H9 (cell line): ENCODE results near the gene TEX19. TPM values are rescaled to one million over a fixed set of nuclear protein-coding genes. Genes with fewer than 3 reads are reported as not detected.

ENCODE experiments used
- DNase-seq: peaks from one replicate; pipeline ENCODE4 v3.0.0-alpha.2; 2017
- H2AFZ ChIP-seq: one replicate; pipeline ENCODE4 v1.6.1; 2013; ENCODE audit warnings: mild to moderate bottlenecking, low read length, control low read depth, moderate library complexity
- H2AK5ac ChIP-seq: 2 replicates; pipeline ENCODE4 v1.6.1; 2013; ENCODE audit warnings: low read length, control low read depth, mixed read lengths; ENCODE audit not compliant: insufficient read length
- H2BK120ac ChIP-seq: one replicate; pipeline ENCODE4 v1.6.1; 2013; ENCODE audit warnings: low read depth, mild to moderate bottlenecking, low read length, control low read depth, inconsistent platforms; ENCODE audit not compliant: poor library complexity, severe bottlenecking
- H2BK12ac ChIP-seq: 2 replicates; pipeline ENCODE4 v1.6.1; 2013; ENCODE audit warnings: low read length, control low read depth, mixed read lengths, low read depth; ENCODE audit not compliant: insufficient read length
- H2BK15ac ChIP-seq: 2 replicates; pipeline ENCODE4 v1.6.1; 2013; ENCODE audit warnings: low read depth, low read length, control low read depth
- H2BK20ac ChIP-seq: one replicate; pipeline ENCODE4 v1.6.1; 2013; ENCODE audit warnings: low read depth, mild to moderate bottlenecking, low read length, control low read depth, inconsistent platforms; ENCODE audit not compliant: poor library complexity, severe bottlenecking
- H2BK5ac ChIP-seq: 2 replicates; pipeline ENCODE4 v1.6.1; 2013; ENCODE audit warnings: low read length, control low read depth, mixed read lengths; ENCODE audit not compliant: insufficient read length
- H3K14ac ChIP-seq: 2 replicates; pipeline ENCODE4 v1.6.1; 2013; ENCODE audit warnings: low read length, control low read depth; ENCODE audit not compliant: insufficient read depth
- H3K18ac ChIP-seq: 2 replicates; pipeline ENCODE4 v1.6.1; 2013; ENCODE audit warnings: low read depth, mild to moderate bottlenecking, mixed read lengths, low read length, control low read depth; ENCODE audit not compliant: insufficient read length
- H3K23ac ChIP-seq: 2 replicates; pipeline ENCODE4 v1.6.1; 2013; ENCODE audit warnings: low read length, control low read depth, mixed read lengths, low read depth; ENCODE audit not compliant: insufficient read length
- H3K23me2 ChIP-seq: 2 replicates; pipeline ENCODE4 v1.6.1; 2013; ENCODE audit warnings: low read depth, mild to moderate bottlenecking, mixed read lengths, low read length, control low read depth; ENCODE audit not compliant: insufficient read length, poor library complexity, severe bottlenecking
- H3K27ac ChIP-seq: 2 replicates; pipeline ENCODE4 v1.5.1; 2013; ENCODE audit warnings: low read length, control low read depth, mixed read lengths, low read depth; ENCODE audit not compliant: insufficient read length
- H3K27me3 ChIP-seq: 2 replicates; pipeline ENCODE4 v1.6.1; 2013; ENCODE audit warnings: low read length, control low read depth, inconsistent platforms; ENCODE audit not compliant: insufficient read depth
- H3K4ac ChIP-seq: 2 replicates; pipeline ENCODE4 v1.6.1; 2013; ENCODE audit warnings: low read depth, mild to moderate bottlenecking, control low read depth, inconsistent platforms, low read length, moderate library complexity
- H3K4me1 ChIP-seq: 2 replicates; pipeline ENCODE4 v1.6.1; 2013; ENCODE audit warnings: low read length, control low read depth, inconsistent platforms; ENCODE audit not compliant: insufficient read depth
- H3K4me2 ChIP-seq: 2 replicates; pipeline ENCODE4 v1.6.1; 2013; ENCODE audit warnings: low read length, control low read depth, mixed read lengths; ENCODE audit not compliant: insufficient read length, insufficient read depth
- H3K56ac ChIP-seq: 2 replicates; pipeline ENCODE4 v1.6.1; 2013; ENCODE audit warnings: low read depth, mild to moderate bottlenecking, mixed read lengths, low read length, control low read depth; ENCODE audit not compliant: insufficient read length
- H3K79me1 ChIP-seq: 2 replicates; pipeline ENCODE4 v1.6.1; 2013; ENCODE audit warnings: low read depth, mild to moderate bottlenecking, moderate library complexity, low read length, control low read depth, inconsistent platforms; ENCODE audit not compliant: insufficient read depth, poor library complexity, severe bottlenecking
- H3K79me2 ChIP-seq: 2 replicates; pipeline ENCODE4 v1.6.1; 2013; ENCODE audit warnings: low read length, control low read depth, inconsistent platforms; ENCODE audit not compliant: insufficient read depth
- H3K9ac ChIP-seq: 2 replicates; pipeline ENCODE4 v1.6.1; 2013; ENCODE audit warnings: low read length, control low read depth, mixed read lengths; ENCODE audit not compliant: insufficient read length; ENCODE audit errors: extremely low read depth
- H3K9me3 ChIP-seq: one replicate; pipeline ENCODE4 v1.6.1; 2013; ENCODE audit warnings: low read depth, low read length, inconsistent platforms; ENCODE audit not compliant: control insufficient read depth
- H3T11ph ChIP-seq: one replicate; pipeline ENCODE4 v1.6.1; 2013; ENCODE audit warnings: mild to moderate bottlenecking, low read length, control low read depth, inconsistent platforms
- H4K20me1 ChIP-seq: one replicate; pipeline ENCODE4 v1.6.1; 2013; ENCODE audit not compliant: control insufficient read depth, insufficient read length, insufficient read depth
- H4K5ac ChIP-seq: 2 replicates; pipeline ENCODE4 v1.6.1; 2013; ENCODE audit warnings: low read depth, mild to moderate bottlenecking, mixed read lengths, low read length, control low read depth; ENCODE audit not compliant: insufficient read length
- H4K8ac ChIP-seq: replicated peaks from 2 replicates; pipeline ENCODE4 v1.6.1; 2013; ENCODE audit warnings: low read length, control low read depth, mixed read lengths, low read depth; ENCODE audit not compliant: insufficient read length
- H4K91ac ChIP-seq: 2 replicates; pipeline ENCODE4 v1.6.1; 2013; ENCODE audit warnings: low read depth, mild to moderate bottlenecking, moderate library complexity, mixed read lengths, low read length, control low read depth; ENCODE audit not compliant: insufficient read length
- H3K27ac Mint-ChIP-seq, 3 experiments: 2 replicates in 2 of 3; 3 replicates in 1 of 3; pipeline ENCODE4 v1.8.0; 2020 to 2021; ENCODE audit warnings: mixed read lengths in 3 of 3, mild to moderate bottlenecking in 1 of 3, moderate library complexity in 1 of 3
- H3K27me3 Mint-ChIP-seq: 2 replicates; pipeline ENCODE4 v1.8.0; 2021; ENCODE audit warnings: low read depth, mild to moderate bottlenecking, moderate library complexity, mixed read lengths
- H3K36me3 Mint-ChIP-seq, 3 experiments: 2 replicates in 2 of 3; 3 replicates in 1 of 3; pipeline ENCODE4 v1.8.0; 2020 to 2021; ENCODE audit warnings: low read depth in 3 of 3, mixed read lengths in 3 of 3; ENCODE audit not compliant: insufficient read depth in 1 of 3
- H3K4me1 Mint-ChIP-seq, 2 experiments: 2 replicates each; pipeline ENCODE4 v1.8.0; 2020; ENCODE audit warnings: mixed read lengths in 2 of 2
- H3K4me3 Mint-ChIP-seq, 2 experiments: 2 replicates in 1 of 2; 3 replicates in 1 of 2; pipeline ENCODE4 v1.8.0; 2020 to 2021; ENCODE audit warnings: mild to moderate bottlenecking in 2 of 2, mixed read lengths in 2 of 2, moderate library complexity in 1 of 2
- H3K9me3 Mint-ChIP-seq, 2 experiments: 2 replicates in 1 of 2; 3 replicates in 1 of 2; pipeline ENCODE4 v1.8.0; 2020; ENCODE audit warnings: mild to moderate bottlenecking in 2 of 2, mixed read lengths in 2 of 2, moderate library complexity in 1 of 2
- WGBS: extraction: QIAGEN DNeasy Blood & Tissue Kit; methylation state at CpG from one replicate; pipeline ENCODE4 v1.1.7; 2013; ENCODE audit warnings: missing lambda C conversion rate, low lambda C conversion rate, mixed read lengths; ENCODE audit not compliant: insufficient read length; ENCODE audit errors: extremely low coverage; 5-methylcytosine and 5-hydroxymethylcytosine counted together
- total RNA-seq: library from RNA; stranded (reverse); gene quantifications from 2 replicates; pipeline ENCODE4 v1.2.1, GENCODE V29; 2021
- TF ChIP-seq, protein P1 (sequence below): fragments of 200-600 bp; sonication (generic); conservative IDR thresholded peaks from 3 replicates; pipeline ENCODE4 v1.8.0; 2021; ENCODE audit warnings: antibody characterized with exemption, mild to moderate bottlenecking

Gene TEX19
- total RNA-seq, 1 experiment from 2014 or later = 1.4 TPM

DNA sequence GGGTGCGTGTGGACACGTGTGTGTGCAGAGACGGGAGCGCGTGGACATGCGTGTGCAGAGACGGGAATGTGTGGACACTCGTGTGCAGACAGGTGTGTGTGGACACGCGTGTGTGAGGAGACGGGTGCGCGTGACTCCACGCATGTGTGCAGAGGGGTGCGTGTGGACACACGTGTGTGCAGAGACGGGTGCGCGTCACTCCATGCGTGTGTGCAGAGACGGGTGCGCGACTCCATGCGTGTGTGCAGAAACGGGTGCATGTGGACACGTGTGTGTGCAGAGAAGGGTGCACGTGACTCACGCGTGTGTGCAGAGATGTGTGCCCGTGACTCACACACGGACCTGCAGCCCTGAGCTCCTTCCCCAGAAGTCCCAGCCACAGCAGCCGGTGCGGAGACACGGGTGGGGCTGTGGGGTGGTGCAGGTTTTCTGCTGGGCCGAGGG is 39.4 kb upstream of the TEX19 start:
- Histone ChIP-seq H3K23ac (no peak overlapping the region), H2BK5ac (no peak overlapping the region), H2AK5ac (no peak overlapping the region), H3K27me3 (no peaks in the 10 kb centered on the region), H4K20me1 (peaks cover 6% of the 10 kb centered on the region), H3K56ac (no peak overlapping the region), H3K4ac (no peak overlapping the region), H2AFZ (no peak overlapping the region), H3K4me1 (no peaks in the 10 kb centered on the region), H4K91ac (no peak overlapping the region), H3K9ac (no peak overlapping the region), H3K14ac (no peak overlapping the region), H2BK15ac (no peak overlapping the region), H3K27ac (no peak overlapping the region), H3K23me2 (peaks cover 3% of the 10 kb centered on the region), H3K4me2 (no peak overlapping the region), H4K8ac (no peak overlapping the region), H3K79me1 (no peaks in the 10 kb centered on the region), H2BK120ac (no peak overlapping the region), H2BK20ac (no peak overlapping the region), H3T11ph (no peak overlapping the region), H2BK12ac (no peak overlapping the region), H3K9me3 (no peaks in the 10 kb centered on the region), H3K18ac (no peak overlapping the region), H4K5ac (no peak overlapping the region), H3K79me2 (no peaks in the 10 kb centered on the region)
- Mint-ChIP-seq H3K36me3 (no peaks in the 10 kb centered on the region; a peak in 1 of 7 replicates), H3K4me3 (no peak overlapping the region), H3K4me1 (peaks cover 5 to 17% of the 10 kb centered on the region in 2 experiments), H3K9me3 (no peaks in the 10 kb centered on the region), H3K27me3 (peaks cover 22% of the 10 kb centered on the region), H3K27ac (no peak overlapping the region; a peak in 1 of 7 replicates)
- TF ChIP-seq, protein P1, sequence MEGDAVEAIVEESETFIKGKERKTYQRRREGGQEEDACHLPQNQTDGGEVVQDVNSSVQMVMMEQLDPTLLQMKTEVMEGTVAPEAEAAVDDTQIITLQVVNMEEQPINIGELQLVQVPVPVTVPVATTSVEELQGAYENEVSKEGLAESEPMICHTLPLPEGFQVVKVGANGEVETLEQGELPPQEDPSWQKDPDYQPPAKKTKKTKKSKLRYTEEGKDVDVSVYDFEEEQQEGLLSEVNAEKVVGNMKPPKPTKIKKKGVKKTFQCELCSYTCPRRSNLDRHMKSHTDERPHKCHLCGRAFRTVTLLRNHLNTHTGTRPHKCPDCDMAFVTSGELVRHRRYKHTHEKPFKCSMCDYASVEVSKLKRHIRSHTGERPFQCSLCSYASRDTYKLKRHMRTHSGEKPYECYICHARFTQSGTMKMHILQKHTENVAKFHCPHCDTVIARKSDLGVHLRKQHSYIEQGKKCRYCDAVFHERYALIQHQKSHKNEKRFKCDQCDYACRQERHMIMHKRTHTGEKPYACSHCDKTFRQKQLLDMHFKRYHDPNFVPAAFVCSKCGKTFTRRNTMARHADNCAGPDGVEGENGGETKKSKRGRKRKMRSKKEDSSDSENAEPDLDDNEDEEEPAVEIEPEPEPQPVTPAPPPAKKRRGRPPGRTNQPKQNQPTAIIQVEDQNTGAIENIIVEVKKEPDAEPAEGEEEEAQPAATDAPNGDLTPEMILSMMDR = no peak
- no peak for DNase-seq
- no CpG with 5 or more reads among the region's 35 CpGs for WGBS
